Breast epithelium (tissue), 3 donors: Measurements from ENCODE around the gene CAMK4.

ENCODE experiments used
- CTCF ChIP-seq, 3 donors: fragments of 450-650 bp; IDR thresholded peaks; one replicate each; pipeline ENCODE4 v1.5.1; 2016 to 2017; ENCODE audit warnings: antibody characterized with exemption in 3 of 3, mild to moderate bottlenecking in 3 of 3, moderate library complexity in 3 of 3
- POLR2AphosphoS5 ChIP-seq, 3 donors: sonication (generic); formaldehyde crosslinking; IDR thresholded peaks; one replicate each; pipeline ENCODE4 v1.6.1; 2017; ENCODE audit warnings: antibody characterized with exemption in 3 of 3

DNA sequence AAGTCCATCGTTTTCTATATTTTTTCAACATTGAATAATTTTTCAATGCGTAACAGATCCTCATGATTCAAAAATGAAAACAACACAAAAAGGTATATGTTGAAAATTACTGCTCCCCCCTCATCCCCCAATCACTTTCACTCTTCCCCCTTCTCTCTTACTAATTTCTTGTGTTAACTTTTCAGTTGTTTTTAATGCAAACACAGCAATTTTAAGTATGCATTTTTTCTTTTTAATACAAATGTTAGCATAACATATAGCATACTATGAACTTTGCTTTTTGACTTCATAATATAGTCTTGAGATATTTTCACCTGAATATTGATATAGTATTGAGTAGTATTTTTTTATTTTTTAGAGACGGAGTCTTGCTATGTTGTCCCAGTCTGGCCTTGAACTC, 41.1 kb upstream of the CAMK4 start:
- TF ChIP-seq POLR2AphosphoS5 (IDR thresholded peaks at IDR 0.05): no peak
- no peak for TF ChIP-seq CTCF (IDR thresholded peaks at IDR 0.05)
